Neuronal stem cell (in vitro differentiated cells): ENCODE results near the gene UQCC3.

Experiments
- DNase-seq: peaks from one replicate; pipeline ENCODE4 v3.0.0-alpha.2; 2013; ENCODE audit warnings: low spot score
- H2AFZ ChIP-seq: one replicate; pipeline ENCODE4 v1.6.1; 2013; ENCODE audit warnings: mild to moderate bottlenecking, low read length, inconsistent platforms
- H2AK5ac ChIP-seq: 2 replicates; pipeline ENCODE4 v1.6.1; 2013; ENCODE audit warnings: low read depth, mild to moderate bottlenecking, inconsistent platforms, low read length, moderate library complexity, mixed read lengths
- H2BK120ac ChIP-seq: 2 replicates; pipeline ENCODE4 v1.6.1; 2013; ENCODE audit warnings: low read depth, mild to moderate bottlenecking, inconsistent platforms, low read length, moderate library complexity, mixed read lengths
- H2BK12ac ChIP-seq: one replicate; pipeline ENCODE4 v1.6.1; 2013; ENCODE audit warnings: low read length, inconsistent platforms
- H2BK15ac ChIP-seq: 2 replicates; pipeline ENCODE4 v1.6.1; 2013; ENCODE audit warnings: mild to moderate bottlenecking, low read length, inconsistent platforms, mixed read lengths
- H2BK5ac ChIP-seq: one replicate; pipeline ENCODE4 v1.6.1; 2013; ENCODE audit warnings: inconsistent platforms, mild to moderate bottlenecking, low read length, moderate library complexity
- H3K14ac ChIP-seq: one replicate; pipeline ENCODE4 v1.6.1; 2013; ENCODE audit warnings: low read length, inconsistent platforms
- H3K18ac ChIP-seq: 2 replicates; pipeline ENCODE4 v1.6.1; 2013; ENCODE audit warnings: low read length, inconsistent platforms
- H3K23ac ChIP-seq: 2 replicates; pipeline ENCODE4 v1.6.1; 2013; ENCODE audit warnings: low read depth, mild to moderate bottlenecking, mixed read lengths, low read length, inconsistent platforms; ENCODE audit not compliant: poor library complexity
- H3K27ac ChIP-seq: replicated peaks from 3 replicates; pipeline ENCODE4 v1.5.1; 2013; ENCODE audit warnings: low read length, inconsistent platforms
- H3K27me3 ChIP-seq, 3 experiments: 2 replicates each; pipeline ENCODE4 v1.6.1; 2013; ENCODE audit warnings: low read length in 3 of 3, mild to moderate bottlenecking in 2 of 3, inconsistent platforms in 1 of 3, low read depth in 1 of 3, mixed read lengths in 1 of 3, moderate library complexity in 1 of 3; ENCODE audit not compliant: control insufficient read depth in 3 of 3, insufficient read depth in 3 of 3
- H3K36me3 ChIP-seq, 2 donors: replicated peaks in 1 of 2; 2 replicates each; pipeline ENCODE4 v1.6.1; 2013; ENCODE audit warnings: low read length in 2 of 2; ENCODE audit not compliant: control insufficient read depth in 2 of 2, insufficient read depth in 2 of 2
- H3K4ac ChIP-seq: 2 replicates; pipeline ENCODE4 v1.6.1; 2013; ENCODE audit warnings: inconsistent platforms, mild to moderate bottlenecking, low read length, moderate library complexity
- H3K4me1 ChIP-seq, 2 donors: 1 replicate in 1 of 2; 2 replicates in 1 of 2; pipeline ENCODE4 v1.6.1; 2013; ENCODE audit warnings: low read length in 2 of 2, low read depth in 1 of 2; ENCODE audit not compliant: control insufficient read depth in 2 of 2, insufficient read depth in 1 of 2
- H3K4me2 ChIP-seq: one replicate; pipeline ENCODE4 v1.6.1; 2013; ENCODE audit warnings: mild to moderate bottlenecking, low read length, inconsistent platforms; ENCODE audit not compliant: insufficient read depth, poor library complexity, severe bottlenecking
- H3K4me3 ChIP-seq, 2 donors: 2 replicates each; pipeline ENCODE4 v1.5.1; 2013; ENCODE audit warnings: low read length in 2 of 2, mild to moderate bottlenecking in 2 of 2, inconsistent platforms in 1 of 2, moderate library complexity in 1 of 2
- H3K79me1 ChIP-seq: one replicate; pipeline ENCODE4 v1.6.1; 2013; ENCODE audit warnings: low read depth, mild to moderate bottlenecking, inconsistent platforms, low read length, moderate library complexity
- H3K9ac ChIP-seq: one replicate; pipeline ENCODE4 v1.6.1; 2013; ENCODE audit warnings: mild to moderate bottlenecking, low read depth, low read length, inconsistent platforms; ENCODE audit not compliant: poor library complexity
- H3K9me3 ChIP-seq, 2 donors: replicated peaks in 1 of 2; 2 replicates each; pipeline versions ENCODE3 to v1.6.1; 2013; ENCODE audit warnings: low read length in 2 of 2, mild to moderate bottlenecking in 2 of 2, inconsistent platforms in 1 of 2, low read depth in 1 of 2, mixed read lengths in 1 of 2, moderate library complexity in 1 of 2; ENCODE audit not compliant: control insufficient read depth in 2 of 2, insufficient read depth in 1 of 2
- H4K8ac ChIP-seq: one replicate; pipeline ENCODE4 v1.6.1; 2013; ENCODE audit warnings: low read depth, mild to moderate bottlenecking, inconsistent platforms, low read length, moderate library complexity
- H4K91ac ChIP-seq: one replicate; pipeline ENCODE4 v1.6.1; 2013; ENCODE audit warnings: low read length, low read depth, mild to moderate bottlenecking, inconsistent platforms; ENCODE audit not compliant: poor library complexity
- WGBS, 2 donors: extraction: QIAGEN DNeasy Blood & Tissue Kit; methylation state at CpG; one replicate each; pipeline ENCODE4 v1.1.7; 2013; ENCODE audit warnings: missing lambda C conversion rate in 2 of 2, mixed read lengths in 1 of 2; ENCODE audit not compliant: insufficient read length in 2 of 2, insufficient replicate concordance in 1 of 2; ENCODE audit errors: extremely low coverage in 2 of 2; 5-methylcytosine and 5-hydroxymethylcytosine counted together

Gene UQCC3

DNA sequence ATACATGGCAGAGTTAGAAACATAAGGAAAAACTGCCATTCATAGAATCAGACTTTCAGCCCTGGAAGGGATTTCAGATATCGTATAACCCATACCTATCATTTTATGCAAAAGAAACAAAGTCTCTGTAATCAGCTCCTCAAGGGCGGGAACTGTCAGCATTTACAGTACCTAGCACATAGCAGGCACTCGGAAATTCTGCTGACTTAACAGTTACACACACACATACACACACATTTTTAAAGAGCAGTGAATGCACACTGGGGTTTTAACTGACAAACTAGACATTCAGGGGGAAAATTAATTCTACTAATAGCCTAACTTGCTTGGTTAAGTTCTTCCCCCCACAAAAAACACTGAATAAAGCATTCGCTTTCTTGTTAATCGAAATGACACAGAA is 44.7 kb downstream of the UQCC3 start:
- Histone ChIP-seq H3K9me3 (no peaks in the 10 kb centered on the region), H3K4me1 (no peaks in the 10 kb centered on the region), H3K23ac (no peak overlapping the region), H2BK15ac (no peak overlapping the region), H3K4ac (no peak overlapping the region), H3K9ac (no peak overlapping the region), H3K14ac (no peak overlapping the region), H3K79me1 (no peaks in the 10 kb centered on the region), H2BK12ac (no peak overlapping the region), H2AFZ (no peak overlapping the region), H3K4me3 (no peak overlapping the region), H2BK120ac (no peak overlapping the region), H4K8ac (no peak overlapping the region), H2AK5ac (no peak overlapping the region), H2BK5ac (no peak overlapping the region), H3K4me2 (no peak overlapping the region), H3K27me3 (no peaks in the 10 kb centered on the region), H4K91ac (no peak overlapping the region), H3K36me3 (peaks cover 59 to 99% of the 10 kb centered on the region in 2 donors), H3K18ac (no peak overlapping the region), H3K27ac (no peak overlapping the region)
- WGBS, 2 donors, result no CpG with 5 or more reads among the region's 5 CpGs
- no peak for DNase-seq

DNA sequence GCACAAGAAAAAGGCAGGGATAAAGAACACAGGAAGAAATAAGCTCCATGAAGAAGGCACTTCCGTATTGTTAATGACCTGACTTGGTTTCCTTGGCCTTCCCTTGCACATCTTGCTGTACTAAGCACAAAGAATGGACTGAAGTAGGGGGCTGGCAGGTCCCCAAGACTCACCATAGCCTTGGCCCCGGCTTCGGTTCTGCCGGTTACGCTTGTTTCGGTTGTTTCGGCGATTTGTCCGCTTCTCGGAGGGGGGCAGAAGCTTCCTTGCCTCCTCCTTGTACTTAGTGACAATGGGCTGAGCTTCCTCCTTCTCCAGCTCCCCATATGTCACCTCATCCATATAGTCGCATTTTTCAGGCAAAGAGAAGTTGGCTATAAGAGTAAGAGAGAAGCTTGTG is 45.3 kb downstream of the UQCC3 start:
- no CpG with 5 or more reads among the region's 11 CpGs for WGBS, 2 donors
- Histone ChIP-seq H3K27me3 (no peaks in the 10 kb centered on the region), H2BK120ac (no peak overlapping the region), H3K4ac (no peak overlapping the region), H3K18ac (no peak overlapping the region), H3K4me3 (no peak overlapping the region), H3K4me1 (no peaks in the 10 kb centered on the region), H3K4me2 (no peak overlapping the region), H3K36me3 (peaks cover 58 to 99% of the 10 kb centered on the region in 2 donors), H2AFZ (no peak overlapping the region), H3K14ac (no peak overlapping the region), H3K27ac (no peak overlapping the region), H3K9me3 (no peaks in the 10 kb centered on the region), H2BK5ac (no peak overlapping the region), H3K9ac (no peak overlapping the region), H2BK15ac (no peak overlapping the region), H3K23ac (no peak overlapping the region), H4K91ac (no peak overlapping the region), H2AK5ac (no peak overlapping the region), H2BK12ac (no peak overlapping the region), H3K79me1 (no peaks in the 10 kb centered on the region), H4K8ac (no peak overlapping the region)
- DNase-seq, result no peak

- Histone ChIP-seq H3K9me3 (no peaks in the 10 kb centered on the region), H2AK5ac (no peak overlapping the region), H2BK12ac (no peak overlapping the region), H3K36me3 (peaks cover 64 to 99% of the 10 kb centered on the region in 2 donors), H2BK120ac (no peak overlapping the region), H3K4me3 (no peak overlapping the region), H3K4me2 (no peak overlapping the region), H3K4ac (no peak overlapping the region), H3K23ac (no peak overlapping the region), H3K4me1 (peaks cover 0 to 4% of the 10 kb centered on the region in 2 donors), H4K8ac (no peak overlapping the region), H3K14ac (no peak overlapping the region), H2BK15ac (no peak overlapping the region), H4K91ac (no peak overlapping the region), H3K9ac (no peak overlapping the region), H3K27ac (no peak overlapping the region), H2AFZ (no peak overlapping the region), H3K18ac (no peak overlapping the region), H2BK5ac (no peak overlapping the region), H3K27me3 (no peaks in the 10 kb centered on the region), H3K79me1 (no peaks in the 10 kb centered on the region)
- WGBS, 2 donors, result no CpG with 5 or more reads among the region's 2 CpGs
- DNase-seq, result no peak
Observed at GRCh38 chr11:62719302-62719978, 48.0 kb downstream of the UQCC3 start.

DNA sequence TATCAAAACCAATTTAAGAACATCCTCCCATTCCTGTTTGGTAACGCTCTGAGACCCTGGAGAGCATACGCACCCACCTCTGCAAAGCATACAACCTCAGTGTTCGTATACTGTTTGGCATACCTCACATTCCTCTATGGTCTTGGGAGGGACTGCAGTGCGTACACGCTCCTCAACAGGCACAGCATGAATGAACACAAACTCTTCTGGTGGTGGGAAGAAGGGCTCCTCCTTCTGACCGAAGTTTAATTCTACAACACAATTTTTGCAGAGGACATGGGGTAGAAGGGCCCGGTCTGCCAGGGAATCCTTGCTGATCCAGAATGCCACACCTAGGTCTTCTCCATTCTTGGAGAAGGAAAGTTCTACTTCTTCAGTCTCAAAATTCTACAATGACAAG is 50.5 kb downstream of the UQCC3 start:
- peaks cover 0 to 13% of the 10 kb centered on the region in 2 donors for H3K4me1 ChIP-seq
- H2AK5ac ChIP-seq, result no peak overlapping the region
- no peak overlapping the region for H3K4me3 ChIP-seq
- no peak overlapping the region for H2AFZ ChIP-seq
- H4K91ac ChIP-seq, result no peak overlapping the region
- no CpG with 5 or more reads among the region's 7 CpGs for WGBS, 2 donors
- no peaks in the 10 kb centered on the region for H3K27me3 ChIP-seq
- no peak overlapping the region for H3K4me2 ChIP-seq
- peaks cover 45 to 93% of the 10 kb centered on the region in 2 donors for H3K36me3 ChIP-seq
- no peaks in the 10 kb centered on the region for H3K79me1 ChIP-seq
- H2BK5ac ChIP-seq, result no peak overlapping the region
- no peak overlapping the region for H2BK15ac ChIP-seq
- H3K9me3 ChIP-seq, result no peaks in the 10 kb centered on the region
- H3K14ac ChIP-seq, result no peak overlapping the region
- H2BK120ac ChIP-seq, result no peak overlapping the region
- H2BK12ac ChIP-seq, result no peak overlapping the region
- no peak overlapping the region for H3K18ac ChIP-seq
- H3K4ac ChIP-seq, result no peak overlapping the region
- no peak overlapping the region for H3K27ac ChIP-seq
- no peak for DNase-seq
- H3K9ac ChIP-seq, result no peak overlapping the region
- no peak overlapping the region for H3K23ac ChIP-seq
- H4K8ac ChIP-seq, result no peak overlapping the region
